OCI-LY1 (cell line): ENCODE data around the gene XRCC4.

Experiments
- H2AFZ ChIP-seq: fragments of 200-600 bp; sonication (generic), shearing (Covaris generic); 2 replicates; pipeline ENCODE4 v1.6.0; 2014; ENCODE audit warnings: antibody characterized with exemption, mild to moderate bottlenecking, low read length
- H3F3A ChIP-seq: fragments of 200-600 bp; sonication (generic), shearing (Covaris generic); 2 replicates; pipeline ENCODE4 v1.6.0; 2014; ENCODE audit warnings: mild to moderate bottlenecking, antibody characterized with exemption, low read length, moderate library complexity; ENCODE audit not compliant: insufficient read depth
- H3K27ac ChIP-seq: fragments of 200-600 bp; sonication (generic); 2 replicates; pipeline ENCODE4 v1.5.1; 2014; ENCODE audit warnings: low read length, mixed run types, mild to moderate bottlenecking, low read depth; ENCODE audit not compliant: poor library complexity, severe bottlenecking
- H3K27me3 ChIP-seq: fragments of 200-600 bp; sonication (generic); 2 replicates; pipeline ENCODE4 v1.6.0; 2014; ENCODE audit warnings: antibody characterized with exemption, mild to moderate bottlenecking, low read length, moderate library complexity; ENCODE audit not compliant: insufficient read depth
- H3K36me3 ChIP-seq: fragments of 200-600 bp; sonication (generic); 2 replicates; pipeline ENCODE4 v1.6.1; 2014; ENCODE audit warnings: mild to moderate bottlenecking, antibody characterized with exemption, low read length, moderate library complexity, mixed read lengths; ENCODE audit not compliant: insufficient read depth
- H3K4me1 ChIP-seq: fragments of 200-600 bp; sonication (generic); 2 replicates; pipeline ENCODE4 v1.5.1; 2014; ENCODE audit warnings: mild to moderate bottlenecking, low read length, moderate library complexity; ENCODE audit not compliant: insufficient read depth, severe bottlenecking
- H3K4me2 ChIP-seq: fragments of 200-600 bp; sonication (generic), shearing (Covaris generic); 2 replicates; pipeline ENCODE4 v1.6.1; 2014; ENCODE audit warnings: low read length
- H3K4me3 ChIP-seq: fragments of 200-600 bp; sonication (generic); 2 replicates; pipeline ENCODE4 v1.5.1; 2014; ENCODE audit warnings: low read length, low read depth, mild to moderate bottlenecking, mixed read lengths; ENCODE audit not compliant: poor library complexity, severe bottlenecking
- H3K79me2 ChIP-seq: fragments of 200-600 bp; shearing (Covaris generic); 2 replicates; pipeline ENCODE4 v1.6.1; 2016; ENCODE audit warnings: mixed run types, low read length, mixed read lengths; ENCODE audit not compliant: insufficient read depth
- H3K9ac ChIP-seq: fragments of 200-600 bp; sonication (generic), shearing (Covaris generic); 2 replicates; pipeline ENCODE4 v1.6.1; 2014; ENCODE audit warnings: mild to moderate bottlenecking, low read length, mixed read lengths
- H3K9me2 ChIP-seq: fragments of 200-600 bp; sonication (generic), shearing (Covaris generic); 2 replicates; pipeline ENCODE4 v1.6.1; 2014; ENCODE audit warnings: low read depth, mild to moderate bottlenecking, low read length, mixed read lengths
- H3K9me3 ChIP-seq: fragments of 200-600 bp; shearing (Covaris generic); 2 replicates; pipeline ENCODE4 v1.6.1; 2014; ENCODE audit warnings: low read length, mixed read lengths
- H4K20me1 ChIP-seq: fragments of 200-600 bp; sonication (generic), shearing (Covaris generic); 2 replicates; pipeline ENCODE4 v1.6.0; 2016; ENCODE audit warnings: mild to moderate bottlenecking, low read length; ENCODE audit not compliant: insufficient read depth
- CTCF ChIP-seq: fragments of 200-600 bp; sonication (generic), shearing (Covaris generic); IDR thresholded peaks from 2 replicates; pipeline ENCODE4 v1.5.1; 2017; ENCODE audit warnings: mild to moderate bottlenecking, antibody characterized with exemption, low read length, moderate library complexity, mixed read lengths
- EZH2 ChIP-seq: fragments of 200-600 bp; sonication (generic), shearing (Covaris generic); IDR thresholded peaks from 2 replicates; pipeline ENCODE4 v1.8.0; 2017; ENCODE audit warnings: borderline replicate concordance, mixed run types, mild to moderate bottlenecking, antibody characterized with exemption, low read length, moderate library complexity, mixed read lengths

Gene XRCC4

GRCh38 chr5:83294246-83294645 lies 216.9 kb downstream of the XRCC4 start:
- H3K79me2 ChIP-seq = no peaks in the 10 kb centered on the region
- H3K9me3 ChIP-seq = no peaks in the 10 kb centered on the region
- H3K9ac ChIP-seq = no peak overlapping the region
- H3F3A ChIP-seq = no peaks in the 10 kb centered on the region
- H3K4me2 ChIP-seq = no peak overlapping the region
- H3K4me1 ChIP-seq = no peaks in the 10 kb centered on the region
- H3K36me3 ChIP-seq = no peaks in the 10 kb centered on the region
- H3K27me3 ChIP-seq = no peaks in the 10 kb centered on the region
- no peaks in the 10 kb centered on the region for H4K20me1 ChIP-seq
- H3K27ac ChIP-seq = no peak overlapping the region
- TF ChIP-seq CTCF (no peak), EZH2 (no peak)
- H2AFZ ChIP-seq = no peak overlapping the region
- no peaks in the 10 kb centered on the region for H3K9me2 ChIP-seq
- H3K4me3 ChIP-seq = no peak overlapping the region

GRCh38 chr5:83299353-83299752 lies 222.0 kb downstream of the XRCC4 start:
- no peaks in the 10 kb centered on the region for H3F3A ChIP-seq
- no peaks in the 10 kb centered on the region for H3K79me2 ChIP-seq
- H3K4me1 ChIP-seq = no peaks in the 10 kb centered on the region
- no peaks in the 10 kb centered on the region for H3K36me3 ChIP-seq
- H3K27me3 ChIP-seq = no peaks in the 10 kb centered on the region
- H3K4me2 ChIP-seq = no peak overlapping the region
- H2AFZ ChIP-seq = no peak overlapping the region
- H3K9me3 ChIP-seq = no peaks in the 10 kb centered on the region
- H3K9ac ChIP-seq = no peak overlapping the region
- no peaks in the 10 kb centered on the region for H4K20me1 ChIP-seq
- H3K9me2 ChIP-seq = no peaks in the 10 kb centered on the region
- H3K4me3 ChIP-seq = no peak overlapping the region
- no peak for TF ChIP-seq CTCF
- TF ChIP-seq EZH2 = no peak
- H3K27ac ChIP-seq = no peak overlapping the region

- no peak for TF ChIP-seq EZH2
- no peak for TF ChIP-seq CTCF
- no peaks in the 10 kb centered on the region for H3K36me3 ChIP-seq
- no peak overlapping the region for H3K4me3 ChIP-seq
- H3F3A ChIP-seq = no peaks in the 10 kb centered on the region
- no peaks in the 10 kb centered on the region for H4K20me1 ChIP-seq
- no peak overlapping the region for H2AFZ ChIP-seq
- H3K4me2 ChIP-seq = no peak overlapping the region
- no peak overlapping the region for H3K27ac ChIP-seq
- H3K27me3 ChIP-seq = no peaks in the 10 kb centered on the region
- H3K9ac ChIP-seq = no peak overlapping the region
- H3K79me2 ChIP-seq = no peaks in the 10 kb centered on the region
- no peaks in the 10 kb centered on the region for H3K9me3 ChIP-seq
- H3K4me1 ChIP-seq = no peaks in the 10 kb centered on the region
- no peaks in the 10 kb centered on the region for H3K9me2 ChIP-seq
Observed at GRCh38 chr5:83306572-83307241, 229.4 kb downstream of the XRCC4 start.
